ENCODE results near the gene TRAM2. TPM values are rescaled to one million over a fixed set of nuclear protein-coding genes. Genes with fewer than 3 reads are reported as not detected.

The TRAM2 gene
- total and polyA plus RNA-seq, 2 of the 13 experiments (the other 11 are each of a cell fraction or from before 2014, with no cell fraction given): 49.1 to 72.5 TPM

- TF ChIP-seq USF2 (IDR thresholded peaks at IDR 0.05; ENCODE audit: low read depth, low read length) (no peak), USF2 (CRISPR knock-in tag; IDR thresholded peaks at IDR 0.05; ENCODE audit: borderline replicate concordance) (no peak), ZHX1 (CRISPR knock-in tag; IDR thresholded peaks at IDR 0.05; ENCODE audit: low read depth) (no peak), RBAK (CRISPR knock-in tag; IDR thresholded peaks at IDR 0.05) (no peak), GRHL1 (CRISPR knock-in tag; conservative IDR thresholded peaks at IDR 0.05) (no peak), NCOA5 (CRISPR knock-in tag; IDR thresholded peaks at IDR 0.05) (no peak), CREB3 (CRISPR knock-in tag; IDR thresholded peaks at IDR 0.05) (no peak; the same call in 1 of the 2 replicates), HNRNPUL1 (IDR thresholded peaks at IDR 0.05; ENCODE audit: low read depth, low read length) (no peak), ATM (IDR thresholded peaks at IDR 0.05; ENCODE audit: borderline replicate concordance) (no peak), ZBTB38 (CRISPR knock-in tag; IDR thresholded peaks at IDR 0.05) (no peak), RXRB (CRISPR knock-in tag; IDR thresholded peaks at IDR 0.05; ENCODE audit: borderline replicate concordance) (peak; percentile 37; the same call in 1 of the 2 replicates), SRSF1 (optimal IDR thresholded peaks at IDR 0.05; ENCODE audit: low read depth, low read length) (no peak), GZF1 (CRISPR knock-in tag; IDR thresholded peaks at IDR 0.05) (no peak), RFX1 (IDR thresholded peaks at IDR 0.05) (no peak), NFIC (IDR thresholded peaks at IDR 0.05; ENCODE audit: low read length) (peak; percentile 85), SOX13 (IDR thresholded peaks at IDR 0.05) (peak; percentile 63; the same call in 1 of the 2 replicates), SOX13 (CRISPR knock-in tag; conservative IDR thresholded peaks at IDR 0.05 in 1 of 2, IDR thresholded peaks at IDR 0.05 in 1 of 2) (peak in 1 of 2 experiments; percentile 78; a peak in 2 of 4 replicates), ZNF430 (CRISPR knock-in tag; IDR thresholded peaks at IDR 0.05) (no peak; the same call in 1 of the 2 replicates), DNMT3B (CRISPR knock-in tag; conservative IDR thresholded peaks at IDR 0.05) (no peak), ZGPAT (CRISPR knock-in tag; IDR thresholded peaks at IDR 0.05) (no peak; the same call in 1 of the 2 replicates), JUNB (CRISPR knock-in tag; IDR thresholded peaks at IDR 0.05; ENCODE audit: borderline replicate concordance) (peak; percentile 11; the same call in 1 of the 2 replicates)
Measured at GRCh38 chr6:52544602-52545405, 32.1 kb downstream of the TRAM2 start (continued).

Data from HepG2 (cell line).